ENCODE measurements around the gene LRRIQ3. TPM values are rescaled to one million over a fixed set of nuclear protein-coding genes. Genes with fewer than 3 reads are reported as not detected.

LRRIQ3 gene
- total and polyA plus RNA-seq, 2 of the 4 experiments (the other 2 are of a cell fraction), result 1.2 to 1.8 TPM

- Histone ChIP-seq H4K20me1 (ENCODE audit: insufficient read depth, low read length) (no peaks in the 10 kb centered on the region), H2AFZ (replicated peaks; ENCODE audit: low read length, poor library complexity) (no peak overlapping the region), H3K79me1 (ENCODE audit: low read depth in 1 of 2, low read length in 2 of 2) (no peaks in the 10 kb centered on the region), H3K14ac (replicated peaks; ENCODE audit: low read depth, low read length) (no peak overlapping the region), H3K18ac (ENCODE audit: low read depth, low read length) (no peak overlapping the region), H3K9ac (ENCODE audit: low read depth, low read length) (no peak overlapping the region), H3K4ac (ENCODE audit: low read depth, low read length) (no peak overlapping the region), H2BK15ac (ENCODE audit: low read depth, low read length) (no peak overlapping the region), H3K27me3 (ENCODE audit: control insufficient read depth, insufficient read depth, low read length) (no peaks in the 10 kb centered on the region), H4K91ac (ENCODE audit: insufficient read depth, low read depth, low read length) (no peak overlapping the region), H3K36me3 (ENCODE audit: control insufficient read depth, insufficient read depth, low read length) (no peaks in the 10 kb centered on the region), H2AK5ac (ENCODE audit: low read depth, low read length) (no peak overlapping the region), H3K27ac (ENCODE audit: insufficient read depth, low read length) (no peak overlapping the region), H2AK9ac (replicated peaks; ENCODE audit: low read depth, low read length, poor library complexity) (no peak overlapping the region), H2BK20ac (ENCODE audit: low read depth, low read length) (no peak overlapping the region), H3K56ac (ENCODE audit: extremely low read depth, insufficient read depth, low read length) (no peak overlapping the region), H3K4me3 (ENCODE audit: insufficient read depth, low read depth, low read length) (no peak overlapping the region), H3K9me1 (ENCODE audit: insufficient read depth, low read length) (no peaks in the 10 kb centered on the region), H3K23ac (ENCODE audit: low read depth, low read length) (no peak overlapping the region), H2BK120ac (ENCODE audit: low read depth, low read length) (no peak overlapping the region), H3K4me2 (ENCODE audit: low read depth, low read length) (no peak overlapping the region), H3K9me3 (ENCODE audit: control insufficient read depth, insufficient read depth, low read length) (no peaks in the 10 kb centered on the region), H2BK5ac (ENCODE audit: low read depth, low read length, poor library complexity, severe bottlenecking) (no peak overlapping the region), H4K8ac (ENCODE audit: low read depth in 2 of 2, low read length in 2 of 2) (no peak overlapping the region), H4K5ac (ENCODE audit: low read depth, low read length) (no peak overlapping the region), H3K4me1 (ENCODE audit: control insufficient read depth, insufficient read depth, low read length) (no peaks in the 10 kb centered on the region)
- in situ Hi-C loops (cut with MboI; ENCODE audit: low sequenced_read_pairs) (no loop called here), dilution Hi-C loops (cut with HindIII; ENCODE audit: low sequenced_read_pairs, unreplicated experiment) (no loop called here), intact Hi-C loops (cut with micrococcal nuclease) (no loop called here)
- WGBS, 2 experiments (ENCODE audit: extremely low coverage in 2 of 2, insufficient read length in 1 of 2), result 90% methylated on average over 2 of the region's 3 CpGs; no CpG with 5 or more reads in 1 of the 2 experiments
- no TSS peak for BruUV-seq (replicated peaks)
- POLR2A ChIA-PET (ENCODE audit: unreplicated experiment), result no interaction called here
- ATAC-seq (ENCODE audit: low read depth) (no peak), DNase-seq (no peak)
- TF ChIP-seq RCOR1 (IDR thresholded peaks at IDR 0.05; ENCODE audit: insufficient replicate concordance, low read length), result no peak
- no peak for TF ChIP-seq USF2 (IDR thresholded peaks at IDR 0.05; ENCODE audit: low read depth, low read length)
- TF ChIP-seq RAD21 (IDR thresholded peaks at IDR 0.05; ENCODE audit: low read length), result no peak
- TF ChIP-seq NFE2L2 (IDR thresholded peaks at IDR 0.05; ENCODE audit: low read depth, low read length), result no peak
- no peak for TF ChIP-seq CHD1 (IDR thresholded peaks at IDR 0.05; ENCODE audit: low read depth, low read length)
- TF ChIP-seq MAFK (IDR thresholded peaks at IDR 0.05; ENCODE audit: low read depth, low read length), result no peak
- no peak for TF ChIP-seq BHLHE40 (IDR thresholded peaks at IDR 0.05; ENCODE audit: low read depth, low read length)
- TF ChIP-seq CEBPB (IDR thresholded peaks at IDR 0.05; ENCODE audit: low read depth, low read length), result no peak
- CTCF ChIA-PET, result no interaction called here
Observed at GRCh38 chr1:74236440-74236839, 38.5 kb upstream of the LRRIQ3 start.
